OCI-LY3 (cell line): Measurements from ENCODE around the gene LAMC3.

Experiments
- EZH2phosphoT487 ChIP-seq: fragments of 200-600 bp; shearing (Covaris generic); IDR thresholded peaks from 2 replicates; pipeline ENCODE4 v1.6.1; 2018; ENCODE audit warnings: antibody characterized with exemption, mixed run types, low read depth
- TF ChIP-seq, protein P1 (sequence below): fragments of 200-600, 300-600 bp; sonication (generic); IDR thresholded peaks from 2 replicates; pipeline ENCODE4 v1.5.1; 2014; ENCODE audit warnings: antibody characterized with exemption, low read length, low read depth

DNA sequence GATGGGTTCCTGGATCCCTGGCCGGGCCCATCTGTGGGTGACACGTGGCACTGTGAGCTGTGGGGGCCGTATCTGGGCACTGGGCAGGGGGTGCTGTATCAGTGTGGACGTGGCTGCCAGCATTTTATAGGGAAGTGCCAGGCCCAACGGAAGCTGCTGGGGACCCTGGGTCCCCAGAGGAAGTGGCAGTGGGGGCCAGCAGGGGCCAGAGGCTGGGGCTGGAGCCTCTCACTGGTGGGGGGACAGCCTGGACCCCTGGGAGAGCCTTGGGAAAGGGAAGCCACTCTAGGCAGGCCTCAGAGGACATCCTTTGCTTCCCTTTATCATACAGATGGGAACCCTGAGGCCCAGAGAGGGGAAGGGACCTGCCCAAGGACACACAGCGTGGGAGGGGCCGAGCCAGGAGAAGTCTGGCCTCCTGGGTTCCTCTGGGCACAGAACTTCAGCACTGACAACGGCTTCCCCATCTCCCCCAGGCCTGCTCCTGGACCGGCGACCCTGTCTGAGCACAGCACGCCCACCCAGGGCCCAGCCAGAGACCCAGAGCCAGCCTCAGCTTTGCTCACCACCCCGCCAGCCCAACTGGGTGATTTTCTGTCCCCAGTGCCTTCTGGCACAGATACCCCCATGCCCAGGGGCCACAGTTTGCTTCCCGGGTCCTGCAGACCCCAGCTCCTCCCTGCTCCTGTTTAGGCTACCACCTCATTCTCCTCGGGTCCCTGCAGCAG, 15.5 kb upstream of the LAMC3 start:
- TF ChIP-seq, protein P1, sequence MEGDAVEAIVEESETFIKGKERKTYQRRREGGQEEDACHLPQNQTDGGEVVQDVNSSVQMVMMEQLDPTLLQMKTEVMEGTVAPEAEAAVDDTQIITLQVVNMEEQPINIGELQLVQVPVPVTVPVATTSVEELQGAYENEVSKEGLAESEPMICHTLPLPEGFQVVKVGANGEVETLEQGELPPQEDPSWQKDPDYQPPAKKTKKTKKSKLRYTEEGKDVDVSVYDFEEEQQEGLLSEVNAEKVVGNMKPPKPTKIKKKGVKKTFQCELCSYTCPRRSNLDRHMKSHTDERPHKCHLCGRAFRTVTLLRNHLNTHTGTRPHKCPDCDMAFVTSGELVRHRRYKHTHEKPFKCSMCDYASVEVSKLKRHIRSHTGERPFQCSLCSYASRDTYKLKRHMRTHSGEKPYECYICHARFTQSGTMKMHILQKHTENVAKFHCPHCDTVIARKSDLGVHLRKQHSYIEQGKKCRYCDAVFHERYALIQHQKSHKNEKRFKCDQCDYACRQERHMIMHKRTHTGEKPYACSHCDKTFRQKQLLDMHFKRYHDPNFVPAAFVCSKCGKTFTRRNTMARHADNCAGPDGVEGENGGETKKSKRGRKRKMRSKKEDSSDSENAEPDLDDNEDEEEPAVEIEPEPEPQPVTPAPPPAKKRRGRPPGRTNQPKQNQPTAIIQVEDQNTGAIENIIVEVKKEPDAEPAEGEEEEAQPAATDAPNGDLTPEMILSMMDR = no peak
- TF ChIP-seq EZH2phosphoT487 = no peak
